ENCODE results near the gene KLF16.

KLF16 gene

GRCh38 chr19:1814833-1815604, 48.4 kb downstream of the KLF16 start:
- no peak for TF ChIP-seq CTCF (IDR thresholded peaks at IDR 0.05)
- TF ChIP-seq ZFX (IDR thresholded peaks at IDR 0.05; ENCODE audit: borderline replicate concordance): no peak
- H3K27ac ChIP-seq: no peak overlapping the region

- TF ChIP-seq CTCF (IDR thresholded peaks at IDR 0.05) (no peak), ZFX (IDR thresholded peaks at IDR 0.05; ENCODE audit: borderline replicate concordance) (no peak)
- peak overlapping the region; percentile 67 for H3K27ac ChIP-seq
These were observed 49.0 kb downstream of the KLF16 start for GRCh38 chr19:1814391-1814790.

- peak overlapping the region; percentile 67 for H3K27ac ChIP-seq
- TF ChIP-seq ZFX (IDR thresholded peaks at IDR 0.05; ENCODE audit: borderline replicate concordance) (no peak), CTCF (IDR thresholded peaks at IDR 0.05) (peak; percentile 56)
These were observed 49.9 kb downstream of the KLF16 start for GRCh38 chr19:1813192-1814182.

- TF ChIP-seq ZFX (IDR thresholded peaks at IDR 0.05; ENCODE audit: borderline replicate concordance) (no peak), CTCF (IDR thresholded peaks at IDR 0.05) (peak; percentile 84)
- peak overlapping the region; percentile 67 for H3K27ac ChIP-seq
These were observed 50.8 kb downstream of the KLF16 start for GRCh38 chr19:1812426-1813191.

- TF ChIP-seq CTCF (IDR thresholded peaks at IDR 0.05) (peak; percentile 14), ZFX (IDR thresholded peaks at IDR 0.05; ENCODE audit: borderline replicate concordance) (no peak)
- peak within 1 kb of the TSS; percentile 67 for H3K27ac ChIP-seq
These were observed 51.4 kb downstream of the KLF16 start, which contains the start of gene ATP8B3 for GRCh38 chr19:1811942-1812425. ATP8B3 (minus strand) TSS chr19:1812276; CDS start chr19:1811736, 540 bp downstream.

- H3K27ac ChIP-seq: no peak overlapping the region
- TF ChIP-seq CTCF (IDR thresholded peaks at IDR 0.05) (no peak), ZFX (IDR thresholded peaks at IDR 0.05; ENCODE audit: borderline replicate concordance) (no peak)
These were observed 51.9 kb downstream of the KLF16 start for GRCh38 chr19:1811472-1811894.
